ENCODE measurements around the gene WDR48.

The WDR48 gene

GRCh38 chr3:39103791-39104552 lies 52.2 kb downstream of the WDR48 start:
- DNase-seq, result no peak

GRCh38 chr3:39104961-39105686 lies 53.3 kb downstream of the WDR48 start:
- no peak for DNase-seq

- no peak for DNase-seq
Observed at GRCh38 chr3:39105687-39106063, 53.9 kb downstream of the WDR48 start.

GRCh38 chr3:39106281-39106811 lies 54.5 kb downstream of the WDR48 start:
- no peak for DNase-seq

- DNase-seq, result no peak
Observed at GRCh38 chr3:39106851-39107387, 55.1 kb downstream of the WDR48 start.

- DNase-seq, result peak; percentile 25
Observed at GRCh38 chr3:39107388-39108199, 55.8 kb downstream of the WDR48 start, which contains the start of the genes GORASP1 and TTC21A. TSS of gene GORASP1 (minus strand) at chr3:39107627. CDS start at chr3:39107541, 86 bp downstream. TSS of gene TTC21A (plus strand) at chr3:39107680. CDS start at chr3:39107838, 158 bp downstream.

GRCh38 chr3:39108200-39108710 lies 56.4 kb downstream of the WDR48 start:
- DNase-seq, result no peak

- DNase-seq, result no peak
Observed at GRCh38 chr3:39109086-39109485, 57.3 kb downstream of the WDR48 start.

- no peak for DNase-seq
Observed at GRCh38 chr3:39110041-39110639, 58.3 kb downstream of the WDR48 start.

GRCh38 chr3:39112113-39112512 lies 60.3 kb downstream of the WDR48 start:
- DNase-seq, result no peak

- DNase-seq, result no peak
Observed at GRCh38 chr3:39112535-39112934, 60.7 kb downstream of the WDR48 start.

- no peak for DNase-seq
Observed at GRCh38 chr3:39113291-39113690, 61.5 kb downstream of the WDR48 start.

GRCh38 chr3:39114456-39114855 lies 62.6 kb downstream of the WDR48 start:
- DNase-seq, result no peak

- no peak for DNase-seq
Observed at GRCh38 chr3:39115870-39116269, 64.1 kb downstream of the WDR48 start.

- DNase-seq, result no peak
Observed at GRCh38 chr3:39118079-39118478, 66.3 kb downstream of the WDR48 start.

GRCh38 chr3:39118931-39119660 lies 67.3 kb downstream of the WDR48 start:
- no peak for DNase-seq

GRCh38 chr3:39121621-39122020 lies 69.8 kb downstream of the WDR48 start:
- DNase-seq, result no peak

GRCh38 chr3:39122813-39123212 lies 71.0 kb downstream of the WDR48 start:
- DNase-seq, result no peak

- no peak for DNase-seq
Observed at GRCh38 chr3:39124876-39125840, 73.3 kb downstream of the WDR48 start.

- DNase-seq, result no peak
Observed at GRCh38 chr3:39125841-39126500, 74.2 kb downstream of the WDR48 start.
